ENCODE data around the gene MYL6.
"Not testable (repeated sequence)": the region's sequence is repeated elsewhere in the genome, so short reads cannot be mapped to it uniquely, and the experiment has no call there.

The MYL6 gene

GRCh38 chr12:56158029-56158925 is at the start of gene MYL6:
TSS of gene MYL6 (plus strand) at chr12:56158359. CDS start at chr12:56158402, 43 bp downstream.
- DNase-seq (ENCODE audit: low read depth): peak; percentile 96

DNA sequence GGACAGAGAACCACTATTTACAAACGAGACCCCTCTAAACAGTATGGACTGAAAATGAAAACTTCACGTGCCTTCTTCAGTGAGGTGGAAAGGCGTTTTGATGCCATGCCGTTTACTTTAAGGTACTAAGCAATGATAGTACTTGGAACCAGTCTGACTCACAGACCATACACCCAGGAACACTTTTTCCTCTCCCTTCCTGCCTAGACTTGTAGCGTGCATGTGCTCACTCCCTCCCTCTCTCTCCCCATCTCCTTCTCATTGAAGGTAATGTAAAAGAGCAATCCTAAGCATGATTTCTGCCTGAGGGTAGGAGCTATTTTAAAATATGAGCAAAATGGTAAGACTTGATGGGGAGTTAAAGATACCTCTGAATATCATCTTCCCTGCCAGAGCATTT is 47.6 kb upstream of the MYL6 start:
- no peak for DNase-seq (ENCODE audit: low read depth)

- no peak for DNase-seq (ENCODE audit: low read depth)
Observed at GRCh38 chr12:56114084-56114483, 44.1 kb upstream of the MYL6 start.

GRCh38 chr12:56115329-56115728 is 42.8 kb upstream of the MYL6 start:
- no peak for DNase-seq (ENCODE audit: low read depth)

DNA sequence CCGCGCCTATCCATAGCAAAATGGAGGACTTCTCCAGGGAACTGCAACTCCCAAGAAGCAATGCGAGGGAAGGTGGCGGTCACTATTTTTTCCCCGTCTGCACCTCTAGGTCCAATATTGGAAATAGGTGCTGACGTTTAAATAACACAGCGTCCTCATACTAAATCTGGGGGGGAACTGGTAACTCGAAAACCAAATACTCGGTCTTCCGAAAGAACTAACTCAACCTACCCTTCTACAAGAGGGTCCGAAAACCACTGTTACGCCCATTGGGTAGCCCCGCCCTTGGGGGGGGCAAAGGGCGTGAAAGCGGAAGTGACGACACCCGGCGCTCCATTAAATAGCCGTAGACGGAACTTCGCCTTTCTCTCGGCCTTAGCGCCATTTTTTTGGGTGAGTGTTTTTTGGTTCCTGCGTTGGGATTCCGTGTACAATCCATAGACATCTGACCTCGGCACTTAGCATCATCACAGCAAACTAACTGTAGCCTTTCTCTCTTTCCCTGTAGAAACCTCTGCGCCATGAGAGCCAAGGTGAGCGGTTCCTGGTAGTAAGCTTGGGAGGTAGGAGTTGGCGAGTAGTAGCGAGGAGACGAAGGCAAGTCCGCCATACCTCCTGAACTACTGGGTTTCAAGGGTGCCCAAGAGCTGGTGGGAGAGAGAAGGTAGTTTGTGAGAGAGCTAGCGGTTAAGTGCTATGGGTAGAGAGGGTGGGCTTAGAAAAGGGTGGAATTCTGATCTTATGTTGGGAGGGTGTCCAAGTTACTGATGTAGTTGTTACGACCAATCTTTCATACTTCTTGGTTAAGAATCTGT is 41.7 kb upstream of the MYL6 start, which contains the start of gene RPL41:
Gene RPL41 (plus strand): TSS at position 367 of the 815 bp plus-strand sequence.
- DNase-seq (ENCODE audit: low read depth): peak; percentile 96

DNA sequence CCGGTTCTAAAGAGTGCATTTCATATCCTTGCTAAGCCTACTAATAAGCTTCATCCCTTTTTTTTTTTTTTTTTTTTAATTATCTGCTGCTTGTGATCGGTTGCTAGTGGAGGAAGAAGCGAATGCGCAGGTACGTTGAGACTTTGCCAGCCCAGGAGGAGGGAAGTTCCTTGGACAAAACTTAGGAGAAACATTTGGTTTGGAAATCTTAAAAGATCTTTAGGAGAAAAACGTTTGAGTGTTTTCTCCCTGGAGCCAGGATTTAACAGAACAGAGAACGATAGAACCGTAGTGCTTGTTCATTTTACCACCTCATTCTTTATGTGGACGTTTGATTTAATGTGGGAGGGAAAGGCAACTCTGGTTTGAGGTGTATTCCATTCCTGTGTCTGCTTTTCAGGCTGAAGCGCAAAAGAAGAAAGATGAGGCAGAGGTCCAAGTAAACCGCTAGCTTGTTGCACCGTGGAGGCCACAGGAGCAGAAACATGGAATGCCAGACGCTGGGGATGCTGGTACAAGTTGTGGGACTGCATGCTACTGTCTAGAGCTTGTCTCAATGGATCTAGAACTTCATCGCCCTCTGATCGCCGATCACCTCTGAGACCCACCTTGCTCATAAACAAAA is 41.0 kb upstream of the MYL6 start:
- DNase-seq (ENCODE audit: low read depth): not testable (repeated sequence)

DNA sequence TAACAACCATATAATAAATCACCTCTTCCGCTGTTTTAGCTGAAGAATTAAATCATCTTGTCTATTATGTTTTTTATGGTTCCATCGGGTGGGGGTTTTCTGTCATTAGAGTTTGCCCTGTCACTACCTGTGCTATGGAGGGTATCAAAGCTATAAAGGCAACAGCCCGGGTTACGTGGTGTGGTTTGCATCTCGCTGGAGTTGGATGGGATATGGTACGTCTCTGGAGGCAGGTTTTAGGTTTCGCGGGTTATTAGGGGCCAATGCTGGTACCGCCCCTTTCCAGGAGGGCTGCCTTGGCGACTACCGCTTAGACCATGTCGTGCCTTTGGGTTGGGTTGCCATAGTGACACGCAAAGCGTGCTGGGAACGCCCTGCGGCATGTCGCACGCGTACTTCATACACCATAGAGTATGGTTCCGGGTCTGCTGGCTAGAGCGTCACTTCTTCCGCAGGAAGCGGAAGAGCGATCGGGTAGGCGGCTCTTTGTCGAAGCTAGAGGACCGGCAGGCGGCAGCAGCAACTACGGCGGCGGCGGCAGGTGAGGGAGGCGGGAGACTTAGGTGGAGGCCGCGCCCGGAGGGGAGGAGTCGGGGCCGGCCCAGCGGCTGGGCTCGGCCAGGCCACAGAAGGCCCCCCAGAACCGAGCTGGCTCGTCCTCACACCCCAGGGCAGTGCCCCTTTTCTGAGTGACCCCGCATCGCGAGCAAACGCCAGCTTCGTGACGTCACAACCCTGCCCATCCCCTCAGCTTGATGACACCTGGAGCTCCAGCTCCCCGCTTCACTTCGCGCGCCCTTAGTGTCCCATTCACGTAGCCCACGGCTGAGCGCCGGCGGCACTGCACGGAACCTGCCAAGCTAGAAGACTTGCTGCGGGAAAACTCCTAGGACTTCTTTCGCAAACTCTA is 40.1 kb upstream of the MYL6 start, which contains the start of gene ZC3H10:
Gene ZC3H10 (plus strand): TSS at position 489 of the 910 bp plus-strand sequence. CDS start 2,297 bp downstream, outside the sequence.
- DNase-seq (ENCODE audit: low read depth): peak; percentile 99

DNA sequence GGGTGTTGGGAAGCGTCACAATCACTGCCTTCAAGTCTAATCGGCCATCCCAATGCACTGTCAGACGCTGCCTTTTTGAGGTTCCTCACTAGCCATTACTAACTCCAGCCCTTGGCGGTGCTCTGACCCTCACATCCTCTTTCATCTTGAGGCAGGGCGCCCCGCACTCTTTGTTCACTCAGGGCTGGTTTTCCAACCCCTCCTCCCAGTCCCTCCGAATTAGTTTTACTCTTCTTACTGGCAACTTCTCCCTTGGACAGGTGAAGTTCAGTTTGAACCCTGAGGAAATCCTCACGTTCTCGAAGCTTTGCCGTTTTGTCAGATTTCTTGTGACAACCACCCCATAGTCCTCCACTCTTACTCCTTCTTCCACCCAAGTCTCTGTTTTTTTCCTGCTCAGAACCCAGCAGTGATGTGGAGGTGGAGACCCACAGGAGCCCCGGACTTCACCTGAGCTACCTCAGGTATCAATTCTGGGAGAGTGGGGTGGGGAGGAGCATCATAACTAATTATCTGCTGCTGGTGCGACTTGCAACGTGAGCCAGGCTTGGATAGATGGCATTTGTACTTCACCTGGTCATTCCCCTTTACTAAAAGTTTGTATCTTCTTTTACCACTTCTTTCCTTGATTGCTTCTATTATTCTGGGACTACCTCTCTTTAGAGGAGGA is 39.3 kb upstream of the MYL6 start:
- no peak for DNase-seq (ENCODE audit: low read depth)

DNA sequence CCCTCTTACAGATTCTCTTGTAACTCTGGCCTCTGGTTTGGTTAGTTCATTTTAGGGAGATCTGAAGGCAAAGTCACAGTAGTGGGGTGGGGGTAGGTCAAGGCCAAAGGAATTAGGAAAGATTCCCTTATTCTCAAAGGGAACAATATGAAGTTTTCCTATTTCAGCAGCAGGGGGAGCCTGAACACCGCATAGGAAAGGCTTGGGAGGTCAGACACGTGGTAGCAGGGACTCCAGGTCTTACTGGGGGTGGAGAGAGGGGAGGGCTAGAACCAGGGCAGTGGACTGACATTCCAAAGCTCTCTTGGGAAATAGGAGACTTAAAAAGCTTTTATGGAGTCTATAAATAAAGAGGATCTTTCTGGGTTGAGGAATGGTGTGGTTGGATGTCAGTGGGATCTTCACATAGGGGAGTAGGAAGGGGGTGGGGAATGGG is 38.8 kb upstream of the MYL6 start:
- peak; percentile 77 for DNase-seq (ENCODE audit: low read depth)

DNA sequence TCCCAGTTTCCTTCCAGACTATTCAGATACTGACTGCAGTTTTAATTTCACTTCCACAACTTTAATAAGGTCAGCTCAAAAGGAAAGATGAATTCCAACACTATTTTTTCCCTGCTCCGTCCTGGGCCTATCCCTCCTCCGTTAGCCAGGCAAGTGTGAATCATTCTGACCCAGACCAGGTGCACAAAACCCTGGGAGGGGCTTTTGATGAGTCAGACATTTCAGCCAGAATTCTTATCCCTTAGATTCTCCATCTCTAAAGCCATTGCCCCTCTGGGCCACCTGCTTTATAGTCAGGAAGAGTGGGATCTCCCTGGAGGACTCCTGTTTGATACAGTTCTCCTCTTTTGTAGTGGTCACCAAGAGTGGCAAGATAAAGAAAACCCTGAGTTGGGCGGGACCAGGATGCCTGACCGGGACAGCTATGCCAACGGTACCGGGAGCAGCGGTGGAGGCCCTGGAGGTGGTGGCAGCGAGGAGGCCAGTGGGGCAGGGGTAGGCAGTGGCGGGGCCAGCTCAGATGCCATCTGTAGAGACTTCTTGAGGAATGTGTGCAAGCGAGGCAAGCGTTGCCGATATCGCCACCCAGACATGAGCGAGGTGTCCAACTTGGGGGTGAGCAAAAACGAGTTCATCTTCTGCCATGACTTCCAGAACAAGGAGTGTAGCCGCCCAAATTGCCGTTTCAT is 37.9 kb upstream of the MYL6 start:
- no peak for DNase-seq (ENCODE audit: low read depth)

DNA sequence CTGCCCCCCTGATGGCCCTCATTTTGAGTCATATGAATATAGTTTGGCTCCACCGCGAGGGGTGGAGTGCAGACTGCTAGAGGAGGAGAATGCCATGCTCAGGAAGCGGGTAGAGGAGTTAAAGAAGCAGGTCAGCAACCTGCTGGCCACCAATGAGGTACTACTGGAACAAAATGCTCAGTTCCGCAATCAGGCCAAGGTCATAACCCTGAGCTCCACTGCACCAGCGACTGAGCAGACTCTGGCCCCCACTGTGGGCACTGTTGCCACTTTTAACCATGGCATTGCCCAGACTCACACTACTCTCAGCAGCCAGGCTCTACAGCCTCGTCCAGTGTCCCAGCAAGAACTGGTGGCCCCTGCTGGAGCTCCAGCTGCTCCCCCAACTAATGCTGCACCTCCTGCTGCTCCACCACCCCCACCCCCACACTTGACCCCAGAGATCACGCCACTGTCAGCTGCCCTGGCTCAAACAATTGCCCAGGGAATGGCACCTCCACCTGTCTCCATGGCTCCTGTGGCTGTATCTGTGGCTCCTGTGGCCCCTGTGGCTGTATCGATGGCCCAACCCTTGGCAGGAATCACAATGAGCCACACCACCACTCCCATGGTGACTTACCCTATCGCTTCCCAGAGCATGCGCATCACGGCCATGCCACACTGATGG is 36.8 kb upstream of the MYL6 start:
- no peak for DNase-seq (ENCODE audit: low read depth)

GRCh38 chr12:56122637-56123036 is 35.5 kb upstream of the MYL6 start:
- DNase-seq (ENCODE audit: low read depth): no peak

DNA sequence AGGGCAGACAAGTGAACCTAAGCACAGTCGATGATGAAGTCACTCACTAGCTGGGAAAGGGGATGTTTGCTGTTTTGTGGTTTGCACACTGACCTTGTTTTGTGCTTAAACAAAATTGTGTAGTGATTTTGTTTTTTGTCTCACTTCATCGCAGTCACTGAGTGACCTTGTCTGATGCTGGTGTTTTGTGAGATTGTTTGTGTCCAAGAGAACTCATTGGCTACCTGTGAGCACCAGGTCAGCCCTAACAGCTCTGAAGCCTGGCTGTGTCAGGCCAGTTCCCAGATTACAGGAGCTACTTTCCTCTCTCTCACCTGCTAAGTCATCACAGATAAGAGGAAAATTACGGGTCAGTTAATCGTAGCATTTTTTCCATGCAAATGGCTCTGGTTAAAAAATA is 34.0 kb upstream of the MYL6 start:
- DNase-seq (ENCODE audit: low read depth): no peak

DNA sequence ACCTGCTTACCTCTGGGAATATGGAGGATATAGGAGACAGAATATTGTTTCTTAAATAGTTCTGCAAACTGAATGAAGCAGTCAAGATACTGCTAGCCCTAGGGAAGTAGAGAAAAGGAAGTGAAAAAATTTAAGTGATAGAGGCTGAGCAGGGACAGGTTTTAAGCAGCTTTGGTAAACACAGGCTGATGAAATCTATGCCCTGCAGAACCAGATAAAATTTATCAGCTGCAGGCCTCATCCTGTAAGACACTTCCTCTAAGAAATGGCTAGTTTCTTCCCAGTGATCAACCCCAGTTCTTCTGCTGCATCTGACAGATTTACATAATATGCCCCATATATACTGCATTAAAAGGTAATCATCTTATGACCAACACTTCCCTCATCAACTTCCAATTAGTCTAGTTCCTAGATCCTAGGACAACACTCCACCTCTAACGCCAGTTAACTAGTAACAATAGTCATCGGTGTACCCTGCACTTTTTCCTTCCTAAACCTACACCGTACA is 31.4 kb upstream of the MYL6 start:
- DNase-seq (ENCODE audit: low read depth): no peak

GRCh38 chr12:56127485-56127887 is 30.7 kb upstream of the MYL6 start:
- no peak for DNase-seq (ENCODE audit: low read depth)

DNA sequence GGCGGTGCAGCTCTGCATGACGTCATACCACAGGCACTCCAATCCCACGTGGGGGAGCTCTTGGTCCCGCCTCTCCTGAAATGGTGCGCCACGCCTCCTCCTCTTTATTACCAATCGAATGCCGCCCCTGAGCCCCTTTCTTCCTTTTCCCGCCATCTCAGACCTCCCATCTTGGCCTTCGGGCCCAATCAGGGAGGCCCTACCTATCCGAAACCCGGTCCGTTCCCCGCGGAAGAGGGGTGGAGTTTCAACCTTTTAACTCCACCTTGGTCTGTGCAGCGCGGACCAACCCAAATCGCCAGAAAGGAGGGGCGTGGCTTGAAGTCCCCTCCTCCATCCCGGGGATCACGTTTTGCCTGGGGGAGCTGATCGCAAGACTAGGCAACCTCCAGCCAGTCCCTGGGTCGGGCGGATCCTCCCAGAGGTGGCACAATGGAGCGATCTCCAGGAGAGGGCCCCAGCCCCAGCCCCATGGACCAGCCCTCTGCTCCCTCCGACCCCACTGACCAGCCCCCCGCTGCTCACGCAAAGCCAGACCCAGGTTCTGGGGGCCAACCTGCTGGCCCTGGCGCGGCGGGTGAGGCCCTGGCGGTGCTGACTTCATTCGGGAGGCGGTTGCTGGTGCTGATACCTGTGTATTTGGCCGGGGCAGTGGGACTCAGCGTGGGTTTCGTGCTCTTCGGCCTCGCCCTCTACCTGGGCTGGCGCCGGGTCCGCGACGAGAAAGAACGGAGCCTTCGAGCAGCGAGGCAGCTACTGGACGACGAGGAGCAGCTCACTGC is 30.1 kb upstream of the MYL6 start, which contains the start of gene ESYT1:
Gene ESYT1 (plus strand): TSS at position 380 of the 782 bp plus-strand sequence. CDS start 53 bp downstream, at position 433.
- peak; percentile 98 for DNase-seq (ENCODE audit: low read depth)

- DNase-seq (ENCODE audit: low read depth): no peak
Observed at GRCh38 chr12:56128670-56129205, 29.4 kb upstream of the MYL6 start.

All from HS-27A (cell line).